HepG2 (cell line): ENCODE results near the gene SSBP2. TPM values are rescaled to one million over a fixed set of nuclear protein-coding genes. Genes with fewer than 3 reads are reported as not detected.
"Not testable (repeated sequence)": the region's sequence is repeated elsewhere in the genome, so short reads cannot be mapped to it uniquely, and the experiment has no call there.

Experiments used
- ATAC-seq: fragments of 200-7000 bp; cut with Tn5 transposase; 3 replicates; pipeline ENCODE4 v1.9.1; 2020; ENCODE audit warnings: mild to moderate bottlenecking, moderate library complexity
- BruUV-seq: library from RNA; stranded (reverse); fragments of 400-500 nt; replicated peaks from 2 replicates; lab custom pipeline; 2021; lab: Mats Ljungman, UMichigan
- CTCF ChIA-PET: fragments of 300-600 bp; formaldehyde crosslinking; extraction: SDS; loops from one replicate; lab custom pipeline; 2021; ENCODE audit warnings: low total read pairs, inconsistent platforms, low intra/inter-chr PET ratio; lab: Yijun Ruan, JAX
- POLR2A ChIA-PET: fragments of 350-600 bp; sonication (Branson Sonifier 250); formaldehyde crosslinking; loops from one replicate; lab custom pipeline; 2020; ENCODE audit warnings: antibody characterized with exemption, inconsistent platforms; lab: Yijun Ruan, JAX
- DNase-seq: peaks from one replicate; pipeline ENCODE4 v3.0.0-alpha.2; 2015; ENCODE audit warnings: low spot score
- FAIRE-seq: peaks from 3 replicates; lab custom pipeline; 2011; peaks lifted over from hg19 to GRCh38; lab: Jason Lieb, UNC
- H2AFZ ChIP-seq: one replicate; pipeline ENCODE4 v1.6.1; 2011; ENCODE audit warnings: low read length, inconsistent platforms
- H3K27ac ChIP-seq: fragments of 300-600 bp; 3 replicates; pipeline ENCODE4 v1.8.0; 2011; ENCODE audit warnings: mixed run types, mild to moderate bottlenecking, mixed read lengths, low read length, inconsistent platforms; ENCODE audit not compliant: insufficient read depth; ENCODE audit errors: extremely low read length
- H3K27me3 ChIP-seq, 2 experiments: fragments of 200-600 bp in 1 of 2; 2 replicates in 1 of 2; 3 replicates in 1 of 2; pipeline versions ENCODE4 v1.6.0 to v1.8.0; 2011; ENCODE audit warnings: low read length in 2 of 2, mild to moderate bottlenecking in 2 of 2, moderate library complexity in 2 of 2, inconsistent platforms in 1 of 2; ENCODE audit not compliant: insufficient read depth in 2 of 2, control insufficient read depth in 1 of 2
- H3K36me3 ChIP-seq, 2 experiments: fragments of 200-600 bp in 1 of 2; replicated peaks in 1 of 2; 2 replicates in 1 of 2; 3 replicates in 1 of 2; pipeline versions ENCODE4 v1.5.1 to v1.8.0; 2011; ENCODE audit warnings: low read length in 2 of 2, inconsistent platforms in 1 of 2; ENCODE audit not compliant: insufficient read depth in 2 of 2, control insufficient read depth in 1 of 2
- H3K4me1 ChIP-seq: 2 replicates; pipeline ENCODE4 v1.5.1; 2012; ENCODE audit warnings: low read length, inconsistent platforms; ENCODE audit not compliant: insufficient read depth
- H3K4me2 ChIP-seq: 2 replicates; pipeline ENCODE4 v1.6.0; 2011; ENCODE audit warnings: low read depth, low read length, inconsistent platforms
- H3K4me3 ChIP-seq, 3 experiments: fragments of 200-600 bp in 1 of 3; sonication (generic), shearing (Covaris generic) in 1 of 3; replicated peaks in 1 of 3; 2 replicates each; pipeline ENCODE4 v1.5.1; 2011 to 2016; ENCODE audit warnings: low read length in 3 of 3, inconsistent platforms in 2 of 3, low read depth in 2 of 3, mild to moderate bottlenecking in 2 of 3, control low read depth in 1 of 3, mixed read lengths in 1 of 3; ENCODE audit not compliant: insufficient read depth in 1 of 3
- H3K79me2 ChIP-seq: one replicate; pipeline ENCODE4 v1.6.1; 2011; ENCODE audit warnings: low read length, inconsistent platforms; ENCODE audit not compliant: insufficient read depth
- H3K9ac ChIP-seq: 2 replicates; pipeline ENCODE4 v1.6.0; 2011; ENCODE audit warnings: mild to moderate bottlenecking, low read depth, low read length, inconsistent platforms; ENCODE audit not compliant: insufficient read depth
- H3K9me3 ChIP-seq: 2 replicates; pipeline ENCODE4 v1.5.1; 2012; ENCODE audit warnings: mild to moderate bottlenecking, low read length
- H4K20me1 ChIP-seq: 2 replicates; pipeline ENCODE4 v1.6.0; 2011; ENCODE audit warnings: inconsistent platforms, mild to moderate bottlenecking, low read length, moderate library complexity; ENCODE audit not compliant: insufficient read depth
- KAT8 ChIP-seq: IDR thresholded peaks from 2 replicates; pipeline ENCODE4 v1.6.1; 2016; ENCODE audit warnings: missing genetic modification reagents, missing compliant biosample characterization
- RBM22 ChIP-seq: fragments of 200-400 bp; formaldehyde crosslinking; optimal IDR thresholded peaks from 2 replicates; pipeline ENCODE3; 2017; ENCODE audit warnings: mild to moderate bottlenecking, low read length, moderate library complexity
- SMAD9 ChIP-seq: sonication (generic); formaldehyde crosslinking; IDR thresholded peaks from 2 replicates; pipeline ENCODE4 v1.5.1; 2020; ENCODE audit warnings: mild to moderate bottlenecking, missing genetic modification reagents
- SNAPC4 ChIP-seq: sonication (generic); formaldehyde crosslinking; IDR thresholded peaks from 2 replicates; pipeline ENCODE4 v1.4.0; 2020; ENCODE audit warnings: mild to moderate bottlenecking, missing genetic modification reagents
- SP4 ChIP-seq: sonication (generic); formaldehyde crosslinking; IDR thresholded peaks from 2 replicates; pipeline ENCODE4 v1.8.1; 2023; ENCODE audit warnings: mild to moderate bottlenecking, missing genetic modification reagents
- TRIM24 ChIP-seq: sonication (generic); formaldehyde crosslinking; IDR thresholded peaks from 2 replicates; pipeline ENCODE4 v1.8.0; 2022; ENCODE audit warnings: mild to moderate bottlenecking, missing genetic modification reagents
- WGBS: methylation state at CpG from one replicate; pipeline ENCODE4 v1.1.6; 2017; ENCODE audit warnings: low lambda C conversion rate; 5-methylcytosine and 5-hydroxymethylcytosine counted together
- in situ Hi-C: cut with HindIII; loops from 2 replicates; pipeline ENCODE4 v1.10.0; 2017; ENCODE audit warnings: low pct_unique_long_range_greater_than_20kb; ENCODE audit not compliant: extremely low pct_ligation_motif_present
- intact Hi-C: fragments of 100-400 bp; cut with micrococcal nuclease; formaldehyde crosslinking; loops from one replicate; pipeline ENCODE4 v1.10.0; 2022; ENCODE audit not compliant: unreplicated experiment
- polyA plus RNA-seq, 8 experiments: library from polyadenylated mRNA; depleted of rRNA in 3 of 8; stranded (reverse) in 7 of 8; unstranded in 1 of 8; fragments of >200 nt; fragmentation: Illumina TruSeq in 4 of 8; extraction: Trizol in 4 of 8; gene quantifications; 2 replicates each; pipeline versions ENCODE4 v1.2.1 to v1.2.3, GENCODE V29; 2011 to 2016; ENCODE audit warnings: low read depth in 4 of 8, missing spikeins in 1 of 8, mixed read lengths in 1 of 8; ENCODE audit not compliant: insufficient read depth in 1 of 8
- total RNA-seq, 5 experiments: library from RNA; depleted of rRNA; stranded (reverse); fragments of >200 nt; fragmentation: Illumina TruSeq; extraction: Trizol; gene quantifications; 2 replicates each; pipeline ENCODE4 v1.2.3, GENCODE V29; 2016; ENCODE audit warnings: low read depth in 1 of 5
- TF ChIP-seq, protein P1 (sequence below): sonication (generic); formaldehyde crosslinking; IDR thresholded peaks from 2 replicates; pipeline ENCODE4 v1.8.1; 2023; ENCODE audit warnings: missing genetic modification reagents, mild to moderate bottlenecking, borderline replicate concordance
- TF ChIP-seq, protein P2 (sequence below): sonication (generic); formaldehyde crosslinking; conservative IDR thresholded peaks from 2 replicates; pipeline ENCODE4 v1.4.0; 2020; ENCODE audit warnings: missing genetic modification reagents

SSBP2 gene
- total and polyA plus RNA-seq, 2 of the 13 experiments (the other 11 are each of a cell fraction or from before 2014, with no cell fraction given), result 0.16 TPM; not detected in 1

DNA sequence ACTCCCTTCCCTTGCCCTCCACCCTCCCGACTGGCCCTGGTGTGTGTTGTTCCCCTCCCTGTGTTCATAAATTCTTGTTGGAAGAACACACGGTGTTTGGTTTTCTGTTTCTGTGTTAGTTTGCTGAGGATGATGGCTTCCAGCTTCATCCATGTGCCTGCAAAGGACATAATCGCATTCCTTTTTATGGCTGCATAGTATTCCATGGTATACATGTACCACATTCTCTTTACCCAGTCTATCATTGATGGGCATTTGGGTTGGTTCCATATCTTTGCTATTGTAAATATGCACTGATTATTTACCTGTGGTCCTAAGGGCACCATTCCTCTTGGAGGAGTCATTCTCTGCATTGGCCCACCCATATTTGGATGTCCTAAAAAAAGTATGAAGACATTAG is 277.5 kb downstream of the SSBP2 start:
- not testable (repeated sequence) for BruUV-seq

DNA sequence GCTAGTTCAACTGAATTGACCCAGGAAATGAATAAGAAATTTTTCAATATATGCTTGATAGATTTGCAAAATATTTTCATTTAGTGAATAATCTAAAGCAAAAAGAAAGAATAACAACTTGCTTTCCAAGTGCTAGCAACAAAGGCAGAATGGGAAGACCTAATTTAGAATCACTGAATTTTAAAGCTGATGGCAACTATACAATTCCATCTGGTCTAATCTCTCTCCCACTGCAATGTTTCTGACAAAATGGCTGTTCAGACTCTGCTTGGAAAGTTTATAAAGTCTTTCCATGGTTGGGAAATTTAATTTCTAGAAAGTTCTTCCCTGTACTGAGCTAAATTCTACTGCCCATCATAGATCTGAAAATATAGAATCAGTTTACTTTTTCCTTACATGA is 281.2 kb downstream of the SSBP2 start:
- no peak overlapping the region for H2AFZ ChIP-seq
- no peaks in the 10 kb centered on the region for H4K20me1 ChIP-seq
- no peak overlapping the region for H3K4me2 ChIP-seq
- in situ Hi-C loops, result no loop called here
- no peaks in the 10 kb centered on the region for H3K36me3 ChIP-seq
- no peaks in the 10 kb centered on the region for H3K27me3 ChIP-seq
- H3K79me2 ChIP-seq, result no peaks in the 10 kb centered on the region
- DNase-seq (no peak), FAIRE-seq (no peak), ATAC-seq (no peak)
- no peak overlapping the region for H3K4me3 ChIP-seq
- H3K9ac ChIP-seq, result no peak overlapping the region
- no peaks in the 10 kb centered on the region for H3K4me1 ChIP-seq
- H3K27ac ChIP-seq, result no peak overlapping the region
- BruUV-seq, result no TSS peak
- intact Hi-C loops, result no loop called here
- POLR2A ChIA-PET, result no interaction called here
- no peak for TF ChIP-seq KAT8
- TF ChIP-seq SP4 (CRISPR knock-in tag), result no peak
- TF ChIP-seq, protein P1, sequence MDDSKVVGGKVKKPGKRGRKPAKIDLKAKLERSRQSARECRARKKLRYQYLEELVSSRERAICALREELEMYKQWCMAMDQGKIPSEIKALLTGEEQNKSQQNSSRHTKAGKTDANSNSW (CRISPR knock-in tag), result no peak
- no peak for TF ChIP-seq SNAPC4 (CRISPR knock-in tag)
- TF ChIP-seq, protein P2, sequence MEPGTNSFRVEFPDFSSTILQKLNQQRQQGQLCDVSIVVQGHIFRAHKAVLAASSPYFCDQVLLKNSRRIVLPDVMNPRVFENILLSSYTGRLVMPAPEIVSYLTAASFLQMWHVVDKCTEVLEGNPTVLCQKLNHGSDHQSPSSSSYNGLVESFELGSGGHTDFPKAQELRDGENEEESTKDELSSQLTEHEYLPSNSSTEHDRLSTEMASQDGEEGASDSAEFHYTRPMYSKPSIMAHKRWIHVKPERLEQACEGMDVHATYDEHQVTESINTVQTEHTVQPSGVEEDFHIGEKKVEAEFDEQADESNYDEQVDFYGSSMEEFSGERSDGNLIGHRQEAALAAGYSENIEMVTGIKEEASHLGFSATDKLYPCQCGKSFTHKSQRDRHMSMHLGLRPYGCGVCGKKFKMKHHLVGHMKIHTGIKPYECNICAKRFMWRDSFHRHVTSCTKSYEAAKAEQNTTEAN (CRISPR knock-in tag), result no peak
- TF ChIP-seq TRIM24 (CRISPR knock-in tag), result no peak
- no peak for TF ChIP-seq RBM22
- no peak for TF ChIP-seq SMAD9 (CRISPR knock-in tag)
- no peaks in the 10 kb centered on the region for H3K9me3 ChIP-seq
- CTCF ChIA-PET, result no interaction called here

More for the DNA sequence above, 277.5 kb downstream of the SSBP2 start:
- H3K9ac ChIP-seq, H4K20me1 ChIP-seq, FAIRE-seq, ATAC-seq, H3K4me3 ChIP-seq, POLR2A ChIA-PET, H2AFZ ChIP-seq, DNase-seq, H3K79me2 ChIP-seq, in situ Hi-C loops, H3K36me3 ChIP-seq, H3K27ac ChIP-seq, H3K4me2 ChIP-seq, CTCF ChIA-PET, intact Hi-C loops, H3K9me3 ChIP-seq, H3K27me3 ChIP-seq, H3K4me1 ChIP-seq: not testable (repeated sequence)
- 34% methylated on average over 3 of the region's 3 CpGs for WGBS
